Stimulated activated CD4-positive, alpha-beta T cell treated with anti-CD3 and anti-CD28 coated beads, Interleukin-1b, Interleukin-23, amount 100 ng/mL, for 24 hours (primary cell): ENCODE results near the gene CELA2B.
"Not testable (repeated sequence)": the region's sequence is repeated elsewhere in the genome, so short reads cannot be mapped to it uniquely, and the experiment has no call there.

Source experiments
- DNase-seq, 4 experiments: peaks; one replicate each; pipeline ENCODE4 v3.0.0-alpha.2; 2020; ENCODE audit warnings: low read depth in 4 of 4, low spot score in 1 of 4

CELA2B gene

DNA sequence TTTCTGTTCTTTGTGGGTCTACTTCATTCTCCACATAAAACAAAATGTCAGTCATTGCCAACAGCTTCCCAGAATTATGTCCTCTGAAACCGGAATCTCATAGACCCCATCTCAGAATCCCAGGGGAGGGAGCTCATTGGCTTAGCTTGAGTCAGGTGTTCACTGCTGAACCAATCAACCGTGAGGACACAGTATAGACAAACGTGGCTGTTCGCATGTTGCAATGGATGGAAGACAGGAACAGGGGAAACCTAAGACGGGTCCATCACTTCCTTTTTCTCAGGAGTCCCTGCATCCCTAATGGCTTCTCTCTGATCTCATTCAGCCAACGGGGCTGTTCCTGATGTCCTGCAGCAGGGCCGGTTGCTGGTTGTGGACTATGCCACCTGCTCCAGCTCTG, 10.2 kb upstream of the CELA2B start:
- DNase-seq = no peak

DNA sequence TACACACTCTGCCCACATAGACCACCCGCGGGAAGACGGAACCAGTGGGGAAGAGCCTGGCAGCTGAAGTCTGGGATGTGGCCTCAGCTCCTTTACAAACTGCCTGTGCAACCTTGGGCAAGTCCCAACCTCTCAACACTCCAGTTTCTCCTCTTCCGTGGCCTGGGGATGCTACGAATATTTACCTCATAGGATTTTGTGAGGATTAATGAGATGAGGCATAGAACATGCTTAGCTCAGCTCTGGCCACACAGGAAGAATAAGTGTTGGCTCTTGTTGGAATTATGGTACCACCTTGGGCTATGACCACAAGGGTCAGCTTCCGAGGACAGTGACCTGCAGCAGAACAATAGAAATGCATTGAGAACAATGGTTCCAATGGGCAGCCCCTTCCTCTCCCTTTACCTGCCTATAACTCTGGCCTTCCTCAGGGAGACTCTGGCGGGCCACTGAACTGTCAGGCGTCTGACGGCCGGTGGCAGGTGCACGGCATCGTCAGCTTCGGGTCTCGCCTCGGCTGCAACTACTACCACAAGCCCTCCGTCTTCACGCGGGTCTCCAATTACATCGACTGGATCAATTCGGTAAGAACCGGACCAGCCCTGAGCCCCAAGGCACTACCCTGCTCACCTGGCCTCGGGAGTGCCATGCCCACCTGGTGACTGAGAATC, 8.8 kb upstream of the CELA2B start:
- not testable (repeated sequence) for DNase-seq

DNA sequence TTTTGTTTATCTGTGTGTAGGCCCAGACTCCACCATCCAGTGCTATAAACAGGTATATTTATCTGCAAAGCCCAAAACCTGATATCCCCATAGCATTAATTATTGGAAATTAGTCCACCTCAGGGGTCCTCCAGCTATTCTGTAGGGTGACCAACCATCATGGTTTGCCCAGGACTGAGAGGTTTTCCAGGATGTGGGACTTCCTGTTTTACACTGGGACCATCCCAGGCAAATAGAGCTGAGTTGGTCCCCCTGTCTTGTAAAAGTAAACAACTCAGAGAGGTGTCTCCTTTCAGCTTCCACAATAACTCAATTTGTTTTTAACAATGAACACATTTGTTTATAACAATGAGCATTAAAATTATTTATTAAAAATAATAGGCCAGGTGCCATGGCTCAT, 7.8 kb upstream of the CELA2B start:
- no peak for DNase-seq

DNA sequence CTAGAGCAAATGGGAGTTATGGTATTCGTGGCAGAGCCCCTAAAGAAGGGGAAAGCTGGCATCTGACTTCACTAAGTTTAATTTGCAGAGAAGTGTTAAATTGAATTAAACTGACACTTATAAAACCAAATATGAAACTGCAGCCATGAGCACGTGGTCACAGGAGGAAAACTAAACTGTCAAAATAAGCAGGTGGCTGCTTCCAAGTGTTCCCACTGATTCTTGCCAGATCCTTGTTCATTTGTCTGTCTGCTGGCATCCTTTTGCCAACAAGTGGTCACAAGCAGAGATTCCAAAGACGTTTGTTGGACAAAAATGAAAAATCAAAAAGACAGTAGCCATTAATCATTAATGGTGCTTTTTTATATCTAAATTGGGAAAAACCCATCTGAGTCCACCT, 6.5 kb upstream of the CELA2B start:
- no peak for DNase-seq

GRCh38 chr1:15469821-15470448, 6.0 kb upstream of the CELA2B start:
- not testable (repeated sequence) for DNase-seq

DNA sequence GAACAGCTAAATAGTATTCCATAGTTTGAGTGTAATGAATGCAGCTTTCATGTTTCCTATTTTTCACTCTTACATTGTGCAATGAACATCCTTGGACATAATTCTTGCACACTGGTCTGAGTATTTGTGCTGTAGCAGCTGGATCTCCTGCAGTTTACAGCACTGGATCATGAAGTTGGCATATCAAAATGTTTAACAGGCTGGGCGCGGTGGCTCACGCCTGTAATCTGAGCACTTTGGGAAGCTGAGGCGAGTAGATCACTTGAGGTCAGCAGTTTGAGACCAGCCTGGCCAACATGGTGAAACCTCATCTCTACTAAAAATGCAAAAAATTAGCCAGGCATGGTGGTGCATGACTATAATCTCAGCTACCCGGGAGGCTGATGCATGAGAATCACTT, 4.8 kb upstream of the CELA2B start:
- DNase-seq = not testable (repeated sequence)

DNA sequence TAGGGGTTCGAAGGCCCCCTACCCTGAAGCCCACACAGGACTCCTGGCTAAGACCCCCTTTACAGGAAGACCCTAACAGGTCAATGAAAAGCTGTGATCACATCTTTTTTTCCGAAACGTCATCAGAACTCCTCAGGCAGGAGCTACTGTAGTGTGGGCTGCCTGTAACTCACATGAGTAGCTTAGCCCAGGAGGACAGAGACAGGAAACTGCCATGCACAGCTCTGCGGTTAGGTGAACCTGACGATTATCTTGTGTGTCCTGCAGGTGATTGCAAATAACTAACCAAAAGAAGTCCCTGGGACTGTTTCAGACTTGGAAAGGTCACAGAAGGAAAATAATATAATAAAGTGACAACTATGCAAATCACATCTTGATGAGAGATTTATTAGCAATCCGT, 4.2 kb upstream of the CELA2B start:
- not testable (repeated sequence) for DNase-seq

GRCh38 chr1:15472587-15472986, 3.3 kb upstream of the CELA2B start:
- no peak for DNase-seq

DNA sequence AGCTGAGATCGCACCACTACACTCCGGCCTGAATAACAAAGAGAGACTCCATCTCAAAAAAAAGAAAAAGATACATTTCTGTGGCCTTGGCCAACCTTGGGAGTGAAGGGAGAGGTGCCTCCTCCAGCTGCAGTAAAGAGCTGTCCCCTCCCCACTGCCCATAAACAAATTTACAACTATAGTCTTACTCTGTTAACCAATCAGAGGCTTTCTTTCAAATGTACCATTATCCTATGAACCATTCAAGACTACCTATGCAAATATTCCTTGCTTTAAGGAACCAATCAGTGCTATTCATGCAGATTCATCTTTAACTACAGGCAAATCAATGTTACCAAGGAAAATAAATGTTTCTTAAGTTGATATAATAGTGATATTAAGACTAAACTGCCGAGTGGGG, 1.0 kb downstream of the CELA2B start:
- no peak for DNase-seq

GRCh38 chr1:15477646-15478212, 1.8 kb downstream of the CELA2B start:
- no peak for DNase-seq

GRCh38 chr1:15479654-15480347, 3.9 kb downstream of the CELA2B start:
- DNase-seq = no peak

GRCh38 chr1:15482455-15482854, 6.6 kb downstream of the CELA2B start:
- not testable (repeated sequence) for DNase-seq

DNA sequence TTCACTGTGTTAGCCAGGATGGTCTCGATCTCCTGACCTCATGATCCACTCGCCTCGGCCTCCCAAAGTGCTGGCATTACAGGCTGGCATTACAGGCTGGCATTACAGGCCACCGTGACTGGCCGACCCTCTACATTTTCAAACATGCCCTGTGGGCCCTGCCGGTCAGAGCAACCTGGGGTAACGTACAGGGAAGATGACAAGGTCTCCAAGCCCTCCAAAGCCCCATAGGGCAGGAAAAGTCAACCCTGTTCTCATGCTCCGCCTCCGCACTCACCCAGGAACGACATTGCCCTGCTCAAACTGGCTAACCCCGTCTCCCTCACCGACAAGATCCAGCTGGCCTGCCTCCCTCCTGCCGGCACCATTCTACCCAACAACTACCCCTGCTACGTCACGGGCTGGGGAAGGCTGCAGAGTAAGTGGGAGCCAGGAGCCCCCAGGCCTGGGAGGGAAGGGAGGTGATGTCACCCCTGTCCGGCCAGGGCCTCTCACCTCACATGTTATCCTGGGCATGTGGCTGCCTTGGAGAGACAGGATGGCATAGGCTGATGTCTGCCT, 7.2 kb downstream of the CELA2B start:
- DNase-seq = not testable (repeated sequence)

DNA sequence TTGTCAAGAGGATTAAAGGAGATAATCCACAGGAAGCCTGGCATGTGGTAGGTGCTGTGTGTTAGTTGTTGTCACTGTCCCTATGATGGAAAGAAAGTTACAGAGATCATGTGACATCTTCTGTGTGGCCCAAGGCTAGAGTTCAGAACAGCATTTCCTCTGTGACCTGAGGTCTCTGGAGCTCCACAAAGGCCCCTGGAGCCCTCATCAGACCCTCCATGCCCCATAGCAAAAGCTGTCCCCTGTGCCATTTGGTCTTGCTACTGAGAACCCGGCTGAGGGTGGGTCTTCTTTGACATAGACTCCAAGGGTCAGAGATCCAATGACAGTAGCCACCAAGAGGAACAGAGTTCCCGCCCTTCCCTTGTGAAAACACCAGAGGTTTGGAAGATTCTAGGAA, 8.1 kb downstream of the CELA2B start:
- DNase-seq = no peak

- DNase-seq = not testable (repeated sequence)
Observed at GRCh38 chr1:15484443-15484842, 8.5 kb downstream of the CELA2B start.

DNA sequence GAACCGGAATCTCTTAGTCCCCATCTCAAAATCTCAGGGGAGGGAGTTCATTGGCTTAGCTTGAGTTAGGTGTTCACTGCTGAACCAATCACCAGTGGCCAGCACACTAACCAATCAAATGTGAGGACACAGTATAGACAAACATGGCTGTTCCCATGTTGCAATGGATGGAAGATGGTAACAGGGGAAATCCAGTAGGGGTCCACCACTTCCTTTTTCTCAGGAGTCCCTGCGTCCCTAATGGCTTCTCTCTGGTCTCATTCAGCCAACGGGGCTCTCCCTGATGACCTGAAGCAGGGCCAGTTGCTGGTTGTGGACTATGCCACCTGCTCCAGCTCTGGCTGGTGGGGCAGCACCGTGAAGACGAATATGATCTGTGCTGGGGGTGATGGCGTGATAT, 9.7 kb downstream of the CELA2B start:
- DNase-seq = no peak

DNA sequence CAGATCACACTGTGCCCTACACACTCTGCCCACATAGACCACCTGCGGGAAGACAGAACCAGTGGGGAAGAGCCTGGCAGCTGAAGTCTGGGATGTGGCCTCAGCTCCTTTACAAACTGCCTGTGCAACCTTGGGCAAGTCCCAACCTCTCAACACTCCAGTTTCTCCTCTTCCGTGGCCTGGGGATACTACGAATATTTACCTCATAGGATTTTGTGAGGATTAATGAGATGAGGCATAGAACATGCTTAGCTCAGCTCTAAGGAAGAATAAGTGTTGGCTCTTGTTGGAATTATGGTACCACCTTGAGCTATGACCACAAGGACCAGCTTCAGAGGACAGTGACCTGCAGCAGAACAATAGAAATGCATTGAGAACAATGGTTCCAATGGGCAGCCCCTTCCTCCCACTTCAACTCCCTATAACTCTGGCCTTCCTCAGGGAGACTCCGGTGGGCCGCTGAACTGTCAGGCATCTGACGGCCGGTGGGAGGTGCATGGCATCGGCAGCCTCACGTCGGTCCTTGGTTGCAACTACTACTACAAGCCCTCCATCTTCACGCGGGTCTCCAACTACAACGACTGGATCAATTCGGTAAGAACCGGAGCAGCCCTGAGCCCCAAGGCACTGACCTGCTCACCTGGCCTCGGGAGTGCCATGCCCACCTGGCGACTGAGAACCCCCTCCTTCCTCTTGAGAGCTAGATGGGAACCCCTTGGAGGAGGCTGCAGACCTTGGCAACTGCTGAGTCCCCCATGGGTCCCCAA, 11.1 kb downstream of the CELA2B start:
- not testable (repeated sequence) for DNase-seq

DNA sequence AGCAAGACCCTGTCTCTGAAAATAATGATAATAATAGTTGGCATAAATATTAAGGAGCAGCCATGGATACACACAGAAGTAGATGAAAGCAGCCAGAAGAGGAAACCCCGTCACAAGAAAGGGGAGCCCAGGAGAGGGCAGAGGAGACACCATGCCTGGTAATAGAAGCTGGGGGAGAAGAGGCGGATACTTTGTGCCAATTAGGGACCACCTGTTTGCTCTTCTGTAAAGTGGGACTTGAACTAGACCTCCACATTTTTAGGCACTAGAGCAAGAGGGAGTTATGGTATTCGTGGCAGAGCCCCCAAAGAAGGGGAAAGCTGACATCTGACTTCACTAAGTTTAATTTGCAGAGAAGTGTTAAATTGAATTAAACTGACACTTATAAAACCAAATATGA, 12.5 kb downstream of the CELA2B start:
- DNase-seq = no peak

DNA sequence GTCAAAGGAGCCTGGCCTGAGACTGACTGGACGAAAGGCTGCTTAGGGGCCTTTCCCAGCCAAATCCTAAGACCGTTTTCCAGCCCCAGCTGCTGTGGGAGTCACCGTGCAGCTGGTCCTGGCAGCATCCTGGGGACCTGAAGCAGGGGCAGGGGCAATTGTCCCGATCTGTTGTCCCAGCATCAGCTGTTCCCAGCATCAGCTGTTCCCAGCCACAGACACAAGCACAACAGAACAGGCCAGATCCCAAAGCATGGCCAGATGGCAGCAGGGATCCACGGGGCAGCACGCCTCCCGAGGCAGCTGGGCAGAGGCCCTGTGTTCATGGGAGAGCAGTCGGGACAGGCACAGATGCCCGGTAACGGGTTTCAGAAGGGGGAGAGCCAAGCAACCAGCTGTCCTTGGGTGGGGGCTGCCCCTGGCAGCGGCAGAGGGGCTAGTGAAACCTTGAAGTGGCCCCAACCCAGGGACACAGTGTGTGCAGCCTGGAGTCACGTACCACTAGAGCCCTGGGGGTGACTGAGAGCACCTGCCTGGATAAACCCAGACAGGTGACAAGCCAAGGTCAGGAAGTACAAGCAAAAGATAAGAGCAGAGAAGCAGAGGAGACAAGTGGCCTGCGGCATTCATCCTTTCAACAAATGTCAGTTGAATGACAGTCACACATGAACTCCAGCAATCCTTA, 13.3 kb downstream of the CELA2B start:
- DNase-seq = no peak

DNA sequence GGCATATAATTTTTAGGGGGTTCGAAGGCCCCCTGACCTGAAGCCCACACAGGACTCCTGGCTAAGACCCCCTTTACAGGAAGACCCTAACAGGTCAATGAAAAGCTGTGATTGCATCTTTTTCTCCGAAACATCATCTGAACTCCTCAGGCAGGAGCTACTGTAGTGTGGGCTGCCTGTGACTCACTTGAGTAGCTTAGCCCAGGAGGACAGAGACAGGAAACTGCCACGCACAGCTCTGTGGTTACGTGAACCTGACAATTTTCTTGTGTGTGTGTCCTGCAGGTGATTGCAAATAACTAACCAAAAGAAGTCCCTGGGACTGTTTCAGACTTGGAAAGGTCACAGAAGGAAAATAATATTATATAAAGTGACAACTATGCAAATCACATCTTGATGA, 15.1 kb downstream of the CELA2B start:
- DNase-seq = not testable (repeated sequence)
